GM20000 (cell line): ENCODE data around the gene DHRSX.

Experiments used
- DNase-seq: peaks from one replicate; pipeline ENCODE4 v3.0.0; 2012; ENCODE audit warnings: low spot score
- TF ChIP-seq, protein P1 (sequence below): IDR thresholded peaks from 2 replicates; pipeline ENCODE4 v1.5.1; 2012; ENCODE audit warnings: mild to moderate bottlenecking, control low read depth; ENCODE audit errors: extremely low read depth, missing control alignments

Gene DHRSX

DNA sequence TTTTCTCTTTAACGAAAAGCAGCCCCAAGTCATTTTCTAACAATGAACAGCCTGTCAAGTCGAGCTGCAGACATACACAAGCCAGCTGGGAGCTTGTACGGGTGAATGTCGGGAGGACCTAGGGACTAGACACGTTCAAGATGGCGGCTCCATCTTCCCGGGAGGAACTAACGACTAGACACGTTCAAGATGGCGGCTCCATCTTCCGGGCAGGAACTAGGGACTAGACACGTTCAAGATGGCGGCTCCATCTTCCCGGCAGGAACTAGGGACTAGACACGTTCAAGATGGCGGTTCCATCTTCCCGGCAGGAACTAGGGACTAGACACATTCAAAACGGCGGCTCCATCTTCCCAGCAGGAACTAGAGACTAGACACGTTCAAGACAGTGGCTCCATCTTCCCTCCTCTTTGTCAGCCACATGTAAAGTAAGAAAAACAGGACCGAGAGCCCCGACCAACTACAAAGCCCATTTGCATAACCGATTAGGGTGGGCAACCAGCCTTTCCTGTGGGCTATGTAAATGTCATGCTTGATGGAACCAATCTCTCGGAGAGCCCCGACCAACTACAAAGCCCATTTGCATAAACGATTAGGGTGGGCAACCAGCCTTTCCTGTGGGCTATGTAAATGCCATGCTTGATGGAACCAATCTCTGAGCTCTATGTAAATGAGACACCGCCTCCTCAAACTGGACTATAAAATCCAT is 175.5 kb downstream of the DHRSX start:
- DNase-seq = no peak

DNA sequence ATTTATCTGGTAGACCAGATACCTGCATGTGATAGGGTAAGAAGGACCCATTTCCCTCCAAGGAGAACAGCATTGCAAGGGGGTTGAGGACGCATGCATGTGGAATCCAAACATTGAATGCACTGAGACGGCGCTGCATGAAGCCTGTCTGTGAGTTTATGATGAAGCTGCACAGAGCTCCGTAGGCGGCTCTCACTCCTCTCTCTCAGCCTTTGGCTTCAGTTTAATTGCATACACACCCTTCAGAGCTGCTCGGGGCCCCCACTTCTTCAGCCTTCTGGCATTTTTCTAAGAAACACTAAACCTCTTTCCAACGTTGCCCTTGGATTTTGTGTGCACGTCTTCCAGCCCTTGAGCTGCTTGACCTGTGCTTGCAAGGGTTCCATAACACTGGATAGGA is 176.6 kb downstream of the DHRSX start:
- TF ChIP-seq, protein P1, sequence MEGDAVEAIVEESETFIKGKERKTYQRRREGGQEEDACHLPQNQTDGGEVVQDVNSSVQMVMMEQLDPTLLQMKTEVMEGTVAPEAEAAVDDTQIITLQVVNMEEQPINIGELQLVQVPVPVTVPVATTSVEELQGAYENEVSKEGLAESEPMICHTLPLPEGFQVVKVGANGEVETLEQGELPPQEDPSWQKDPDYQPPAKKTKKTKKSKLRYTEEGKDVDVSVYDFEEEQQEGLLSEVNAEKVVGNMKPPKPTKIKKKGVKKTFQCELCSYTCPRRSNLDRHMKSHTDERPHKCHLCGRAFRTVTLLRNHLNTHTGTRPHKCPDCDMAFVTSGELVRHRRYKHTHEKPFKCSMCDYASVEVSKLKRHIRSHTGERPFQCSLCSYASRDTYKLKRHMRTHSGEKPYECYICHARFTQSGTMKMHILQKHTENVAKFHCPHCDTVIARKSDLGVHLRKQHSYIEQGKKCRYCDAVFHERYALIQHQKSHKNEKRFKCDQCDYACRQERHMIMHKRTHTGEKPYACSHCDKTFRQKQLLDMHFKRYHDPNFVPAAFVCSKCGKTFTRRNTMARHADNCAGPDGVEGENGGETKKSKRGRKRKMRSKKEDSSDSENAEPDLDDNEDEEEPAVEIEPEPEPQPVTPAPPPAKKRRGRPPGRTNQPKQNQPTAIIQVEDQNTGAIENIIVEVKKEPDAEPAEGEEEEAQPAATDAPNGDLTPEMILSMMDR = no peak
- no peak for DNase-seq

More for the DNA sequence above, 175.5 kb downstream of the DHRSX start:
- TF ChIP-seq, protein P1 = no peak

DNA sequence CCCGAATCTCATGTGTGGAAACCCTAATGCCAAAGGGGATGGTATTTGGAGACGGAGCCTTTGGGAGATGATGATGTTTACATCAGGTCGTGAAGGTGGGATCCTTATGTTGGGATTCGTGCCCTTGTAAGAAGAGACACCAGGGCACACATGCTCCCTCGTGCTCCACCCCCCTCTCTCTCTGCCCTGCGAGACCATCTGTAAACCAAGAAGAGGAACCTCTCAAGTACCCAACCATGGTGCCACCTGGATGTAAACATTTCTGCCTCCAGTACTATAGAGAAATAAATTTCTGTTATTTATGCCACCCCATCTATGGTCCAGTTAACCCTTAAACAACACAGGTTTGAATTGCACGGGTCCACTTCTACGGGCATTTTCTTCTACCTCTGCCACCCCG is 179.4 kb downstream of the DHRSX start:
- TF ChIP-seq, protein P1 = no peak
- DNase-seq = no peak

DNA sequence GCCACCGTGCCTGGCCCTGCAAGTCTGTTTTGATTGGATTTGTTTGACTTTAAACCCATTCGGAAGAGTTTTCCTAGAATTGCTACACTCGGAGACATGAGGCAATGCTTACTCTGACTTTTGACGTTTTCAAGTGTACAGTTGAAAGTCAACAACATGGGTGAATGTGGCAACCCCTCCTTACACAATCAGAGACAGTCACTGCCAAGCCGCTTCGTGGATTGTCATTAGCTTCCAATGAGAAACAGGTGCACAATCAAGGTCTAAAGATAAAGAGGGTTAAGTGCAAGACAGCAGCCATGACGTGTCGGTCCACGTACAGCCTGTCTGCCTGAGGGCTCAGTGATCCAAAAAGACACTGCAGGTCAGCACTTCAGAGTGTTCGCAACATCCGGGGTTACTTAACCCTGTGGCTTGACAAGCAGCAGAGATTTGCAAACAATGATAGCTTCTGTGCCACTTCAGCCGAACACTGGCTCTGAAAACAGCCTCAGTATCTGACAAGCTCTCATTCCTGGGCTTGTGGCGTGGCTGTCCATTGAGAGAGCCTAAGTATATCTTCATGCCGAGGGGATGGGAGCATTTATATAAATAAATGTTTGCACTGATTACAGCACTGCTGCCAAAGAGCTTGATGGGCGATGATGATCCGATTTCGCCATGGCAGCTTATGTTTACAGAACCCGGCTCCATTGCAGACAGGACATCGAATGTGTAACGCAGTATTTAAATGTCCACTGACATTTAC is 180.0 kb downstream of the DHRSX start:
- no peak for DNase-seq
- TF ChIP-seq, protein P1 = no peak

DNA sequence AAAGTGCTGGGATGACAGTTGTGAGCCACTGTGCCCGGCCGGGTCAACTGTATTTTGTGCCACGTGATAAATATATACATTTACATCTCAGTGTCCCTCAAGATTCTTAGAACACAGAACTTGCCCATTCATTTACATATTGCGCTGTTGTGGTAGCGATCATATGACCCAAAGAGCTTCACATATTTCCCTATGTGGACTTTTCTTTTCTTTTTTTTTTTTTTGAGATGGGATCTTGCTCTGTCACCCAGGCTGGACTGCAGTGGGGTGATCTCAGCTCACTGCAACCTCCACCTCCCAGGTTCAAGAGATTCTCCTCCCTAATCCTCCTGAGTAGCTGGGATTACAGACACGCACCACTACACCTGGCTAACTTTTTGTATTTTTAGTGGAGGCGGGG is 180.7 kb downstream of the DHRSX start:
- DNase-seq = no peak
- TF ChIP-seq, protein P1 = no peak

DNA sequence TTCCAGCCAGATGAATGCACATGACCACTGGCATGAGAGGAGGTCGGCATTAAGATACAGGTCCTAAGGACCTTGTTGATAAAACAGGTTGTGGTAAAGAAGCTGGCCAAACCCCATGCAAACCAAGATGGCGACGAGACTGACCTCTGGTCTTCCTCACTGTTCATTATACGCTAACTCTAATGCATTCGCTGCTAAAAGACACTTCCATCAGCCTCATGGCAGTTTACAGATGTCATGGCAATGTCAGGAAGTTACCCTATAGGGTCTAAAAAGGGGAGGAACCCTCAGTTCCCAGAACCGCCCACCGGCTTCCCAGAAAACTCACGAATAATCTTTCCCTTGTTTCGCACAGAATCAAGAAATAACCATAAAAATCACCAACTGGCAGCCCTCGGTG is 182.4 kb downstream of the DHRSX start:
- no peak for DNase-seq
- TF ChIP-seq, protein P1 = no peak

DNA sequence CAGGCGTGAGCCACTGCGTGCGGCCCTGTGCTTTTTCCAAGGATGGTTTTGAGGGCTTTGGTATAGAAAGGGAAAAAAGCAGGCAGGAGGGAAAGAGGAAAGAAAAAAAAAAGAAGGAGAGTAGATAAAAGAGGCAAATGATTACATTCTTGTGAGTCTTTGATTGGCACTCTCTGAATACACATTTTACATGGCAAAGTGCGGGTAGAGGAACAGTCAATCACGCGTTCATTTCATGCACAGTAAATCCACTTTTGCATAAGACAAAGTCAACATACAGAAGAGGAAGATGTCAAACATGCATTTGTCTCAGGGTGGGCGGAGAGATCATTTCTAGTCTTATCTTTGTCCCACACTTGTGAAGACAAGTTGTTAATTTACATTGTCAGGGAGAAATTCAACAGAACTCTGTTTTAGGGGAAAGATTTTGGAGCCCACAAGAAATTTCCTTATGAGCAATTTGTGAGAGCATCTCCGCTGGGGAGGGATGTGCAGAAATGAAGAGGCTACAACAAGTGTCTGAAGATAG is 183.2 kb downstream of the DHRSX start:
- TF ChIP-seq, protein P1 = no peak
- no peak for DNase-seq
